UCSD-AML1 (cell line): ENCODE measurements around the gene DIPK1C.
A peak's percentile ranks its signal among the peaks of the same experiment; 100 is the strongest.

Experiments
- DNase-seq: peaks from one replicate; lab custom pipeline; 2025; ENCODE audit not compliant: unreplicated experiment; lab: John Stamatoyannopoulos, UW

Gene DIPK1C

DNA sequence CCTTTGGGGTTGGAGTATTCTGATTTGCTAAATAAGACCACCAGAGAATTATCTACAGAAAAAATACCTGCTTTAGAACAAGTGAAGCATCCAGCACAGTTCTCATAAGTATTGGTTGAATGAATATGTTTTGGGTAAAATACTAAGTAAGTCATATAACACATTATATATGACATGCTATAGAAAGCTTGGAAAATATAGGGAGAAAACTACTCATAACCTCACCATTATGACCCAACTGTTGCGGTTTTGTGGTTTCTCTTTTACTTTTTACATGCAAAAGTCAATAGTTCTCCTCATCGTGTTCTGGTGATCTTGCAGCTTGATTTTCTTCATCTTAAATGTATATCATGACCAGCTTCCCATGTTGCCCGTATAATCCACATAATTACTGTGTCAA, 66.2 kb downstream of the DIPK1C start:
- DNase-seq: no peak

DNA sequence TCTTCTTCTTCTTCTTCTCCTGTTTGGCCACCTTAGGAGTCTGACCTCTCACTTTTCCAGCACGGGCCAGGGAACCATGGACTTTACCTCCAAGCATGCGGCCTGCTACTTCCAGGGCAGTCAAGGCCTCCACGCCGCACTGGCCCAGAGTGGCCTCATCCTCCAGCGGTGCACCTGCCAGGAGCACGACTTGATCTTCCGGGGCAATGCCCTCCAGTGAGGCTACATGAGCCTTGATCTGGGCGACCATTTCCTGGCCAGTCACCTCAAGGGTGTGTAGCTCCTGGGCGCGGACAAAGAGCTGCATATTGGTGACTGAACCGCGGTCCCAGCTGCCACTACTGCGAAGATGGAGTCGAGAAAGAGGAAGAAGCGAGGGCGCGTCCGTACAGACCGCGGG, 67.1 kb downstream of the DIPK1C start:
- no peak for DNase-seq

DNA sequence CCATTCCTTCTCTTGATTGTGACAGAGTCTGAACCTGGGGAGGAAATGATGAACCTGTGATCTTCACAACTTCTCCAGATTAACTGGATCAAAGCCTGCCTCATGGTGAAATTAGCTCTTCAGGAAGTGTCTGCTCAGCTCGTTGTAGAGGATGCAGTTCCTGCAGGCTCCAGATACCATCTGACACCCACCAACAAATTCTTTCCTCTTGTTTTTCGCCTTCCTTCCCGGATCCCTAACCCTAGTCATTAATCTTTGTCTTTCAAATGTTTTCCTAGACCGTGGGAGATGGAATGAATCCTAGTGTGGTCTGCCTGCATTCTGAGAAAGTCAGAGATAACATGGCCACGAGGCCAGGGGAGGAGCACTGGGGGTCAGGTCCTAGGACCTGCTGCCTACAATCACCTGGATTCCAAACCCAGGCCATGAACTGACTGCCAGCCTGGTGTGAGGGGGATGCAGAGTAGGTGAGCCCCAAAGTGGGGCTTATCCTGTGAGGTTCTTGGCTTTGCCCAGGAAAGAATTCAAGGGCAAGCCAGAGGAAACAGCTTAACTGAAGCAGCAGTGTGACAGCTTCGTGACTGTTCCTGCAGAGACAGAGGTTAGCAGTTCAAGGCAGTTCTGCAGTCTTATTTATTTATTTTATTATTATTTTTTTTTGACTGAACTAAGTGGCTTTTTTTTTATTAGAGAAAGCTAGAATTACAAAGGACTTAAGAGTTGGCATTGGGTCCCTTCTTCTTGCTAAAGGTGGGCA, 67.8 kb downstream of the DIPK1C start:
- DNase-seq: peak; percentile 53

DNA sequence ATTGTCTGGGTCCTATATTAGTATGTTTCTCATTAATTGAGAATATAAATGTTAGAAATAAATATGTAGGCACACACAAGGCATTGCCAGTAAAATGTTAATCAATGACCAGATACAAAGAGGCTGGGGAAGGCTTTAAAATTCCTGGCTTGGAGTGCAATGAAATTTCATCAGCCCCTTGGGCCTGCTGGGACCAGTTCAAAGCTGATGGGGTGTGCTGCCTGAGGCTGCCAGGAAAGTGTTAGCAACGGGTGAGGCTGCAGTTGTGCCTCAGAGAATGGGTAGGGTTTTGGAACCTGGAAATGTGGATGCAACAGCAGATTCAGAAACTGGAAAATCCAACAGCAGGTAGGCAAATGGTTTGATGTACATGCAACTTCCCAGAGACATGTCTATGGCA, 68.9 kb downstream of the DIPK1C start:
- no peak for DNase-seq

DNA sequence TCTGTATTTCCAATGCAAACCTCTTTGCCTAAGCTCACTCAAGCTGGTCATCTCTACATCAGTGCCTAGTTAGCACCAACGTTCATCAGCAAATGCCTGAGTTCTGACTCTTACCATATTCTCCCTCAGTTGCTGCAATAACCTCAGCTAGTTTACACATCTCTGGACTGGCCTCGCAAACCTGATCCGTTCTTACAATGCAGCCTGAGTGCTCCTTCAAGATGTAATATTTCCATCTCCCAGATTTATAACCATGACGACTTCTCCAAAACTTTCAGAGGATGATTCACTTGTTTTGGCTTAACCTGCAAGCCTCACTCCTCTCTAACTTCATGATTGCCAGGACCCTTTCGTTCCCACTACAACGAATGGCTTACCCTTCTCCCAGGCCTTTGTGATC, 69.7 kb downstream of the DIPK1C start:
- no peak for DNase-seq
